ENCODE data around the gene MGME1.
"Not testable (repeated sequence)": the region's sequence is repeated elsewhere in the genome, so short reads cannot be mapped to it uniquely, and the experiment has no call there.

MGME1 gene

GRCh38 chr20:17960400-17960885 is 8.4 kb upstream of the MGME1 start:
- DNase-seq: not testable (repeated sequence)

GRCh38 chr20:17960927-17961586 is 7.8 kb upstream of the MGME1 start:
- DNase-seq: no peak

DNA sequence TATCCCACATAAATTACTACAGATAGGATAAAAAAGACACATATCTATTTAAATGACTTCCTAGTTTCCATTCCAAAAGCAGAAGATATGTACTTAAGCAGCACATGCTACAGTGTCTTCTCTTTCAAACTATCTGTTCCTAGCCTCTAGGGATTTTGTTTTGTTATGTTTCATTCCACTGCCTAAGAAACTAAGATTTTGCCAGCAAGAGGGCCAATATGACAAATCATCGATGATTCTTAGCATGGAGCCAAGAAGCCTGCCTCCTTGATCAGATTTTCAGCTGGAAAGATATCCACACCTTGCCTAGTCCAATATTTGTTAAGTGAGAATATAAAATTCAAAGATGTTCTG is 7.3 kb upstream of the MGME1 start:
- no peak for DNase-seq

GRCh38 chr20:17963114-17963897 is 5.5 kb upstream of the MGME1 start:
- no peak for DNase-seq

GRCh38 chr20:17964073-17964472 is 4.7 kb upstream of the MGME1 start:
- DNase-seq: no peak

DNA sequence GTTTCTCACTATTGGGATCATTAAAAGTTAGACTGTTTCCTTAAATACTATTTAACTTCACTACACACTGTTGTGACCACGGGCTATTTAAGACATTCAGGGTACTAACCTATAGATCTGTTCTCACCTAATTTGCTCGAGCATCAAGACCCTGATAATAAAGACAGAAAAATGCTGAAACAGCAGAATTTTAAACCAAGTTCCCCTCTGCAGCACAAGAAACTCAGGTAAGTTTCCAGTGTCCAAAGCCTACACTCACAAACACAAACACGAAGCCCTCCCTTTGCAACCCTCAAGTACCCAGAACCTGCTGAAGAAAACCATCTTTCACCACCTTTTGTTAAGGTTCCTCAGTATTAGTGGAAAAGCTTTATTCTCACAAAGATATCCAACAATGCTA is 4.2 kb upstream of the MGME1 start:
- no peak for DNase-seq

DNA sequence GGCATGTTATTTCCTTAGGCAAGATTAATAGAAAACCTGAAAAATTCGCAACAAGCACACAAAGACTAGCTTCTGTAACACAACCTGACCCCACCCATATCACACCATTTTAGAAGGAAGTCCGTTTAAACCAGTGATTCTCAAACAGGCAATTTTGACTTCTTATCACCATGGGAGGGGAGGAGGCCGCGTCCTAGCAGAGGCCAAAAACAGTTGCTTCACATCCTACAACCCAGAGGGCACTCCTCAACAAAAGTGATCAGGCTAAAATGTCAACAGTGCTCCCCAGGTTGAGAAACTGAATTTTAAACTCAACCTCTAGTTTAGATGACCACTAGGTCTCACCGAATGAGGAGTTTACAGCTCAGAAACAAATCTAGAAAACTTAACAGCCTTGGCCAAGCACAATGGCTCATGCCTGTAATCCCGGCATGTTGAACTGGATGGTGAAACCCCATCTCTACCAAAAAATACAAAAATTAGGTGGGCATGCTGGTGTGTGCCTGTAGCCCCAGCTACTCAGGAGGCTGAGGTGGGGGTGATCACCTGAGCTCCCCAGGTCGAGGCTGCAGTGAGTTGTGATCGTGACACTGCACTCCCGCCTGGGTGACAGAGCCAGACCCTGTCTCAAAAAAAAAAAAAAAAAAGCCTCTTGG is 3.6 kb upstream of the MGME1 start:
- DNase-seq: peak; percentile 36

- DNase-seq: peak; percentile 57
Observed at GRCh38 chr20:17966432-17967310, 2.1 kb upstream of the MGME1 start.

- DNase-seq: peak; percentile 43
Observed at GRCh38 chr20:17967521-17968365, 1.1 kb upstream of the MGME1 start.

DNA sequence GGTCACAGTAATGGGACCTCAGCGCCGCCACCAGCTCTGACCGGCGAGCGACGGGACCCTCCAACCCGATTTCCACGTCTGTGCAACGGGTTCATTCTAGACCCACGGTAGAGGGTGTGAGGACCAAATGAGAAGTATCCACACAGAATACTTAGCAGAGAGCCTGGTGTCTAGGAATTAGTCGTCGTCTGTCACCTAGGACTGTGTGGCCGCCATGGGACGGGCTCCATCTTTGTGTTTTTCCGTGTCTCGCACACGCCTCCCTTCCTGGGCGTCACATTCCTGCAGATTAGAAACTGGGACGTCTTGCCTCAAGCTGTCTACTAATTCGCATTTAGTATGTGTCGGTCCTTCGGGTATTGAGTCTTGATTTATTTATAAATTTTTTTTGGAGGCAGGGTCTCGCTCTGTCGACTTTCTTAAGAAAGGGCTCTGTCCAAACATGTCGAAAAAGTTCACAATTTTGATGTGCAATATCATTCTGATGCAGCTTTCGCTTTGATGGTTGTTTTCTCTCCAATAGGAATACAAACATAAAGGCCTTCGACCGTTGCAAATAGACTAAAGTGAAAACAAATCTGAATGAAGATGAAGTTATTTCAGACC is 563 bp downstream of the MGME1 start:
- DNase-seq: peak; percentile 36

- DNase-seq: peak; percentile 49
Observed at GRCh38 chr20:17969884-17970409, 1.1 kb downstream of the MGME1 start.

GRCh38 chr20:17971300-17972013 is 2.6 kb downstream of the MGME1 start:
- DNase-seq: no peak

DNA sequence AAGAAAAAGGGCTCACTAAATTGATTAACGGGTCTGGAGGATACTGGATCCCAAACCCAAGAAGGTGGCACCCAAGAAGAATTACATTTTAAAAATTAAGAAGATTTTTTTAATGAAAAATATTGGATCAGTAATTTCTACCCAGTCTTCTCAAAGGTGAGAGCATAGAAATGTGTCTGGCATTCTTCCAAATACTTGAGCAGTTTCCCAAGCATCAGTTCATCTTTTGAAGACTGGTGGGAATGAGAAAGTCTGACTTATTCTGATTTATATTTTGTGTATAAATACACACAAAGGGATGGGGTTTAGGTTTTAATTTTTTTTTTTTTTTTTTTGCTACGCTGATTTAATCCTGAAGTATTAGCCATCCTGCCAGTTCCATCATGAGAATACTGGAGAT is 3.3 kb downstream of the MGME1 start:
- DNase-seq: no peak

DNA sequence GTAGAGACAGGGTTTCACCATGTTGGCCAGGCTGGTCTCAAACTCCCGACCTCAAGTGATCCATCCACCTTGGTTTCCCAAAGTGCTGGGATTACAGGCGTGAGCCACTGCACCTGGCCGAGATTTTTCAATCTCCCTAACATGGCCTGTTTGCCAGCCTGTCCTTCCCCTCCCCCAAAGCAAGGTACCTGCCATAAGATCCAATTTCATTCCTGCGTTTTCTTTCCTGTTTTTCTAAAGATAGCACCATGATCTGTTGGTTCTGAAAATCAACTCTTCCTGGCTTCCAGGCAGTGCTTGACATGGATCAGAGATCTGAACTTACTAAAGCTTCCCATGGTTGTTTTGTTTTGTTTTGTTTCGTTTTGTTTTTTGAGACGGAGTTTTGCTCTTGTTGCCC is 7.5 kb downstream of the MGME1 start:
- no peak for DNase-seq

DNA sequence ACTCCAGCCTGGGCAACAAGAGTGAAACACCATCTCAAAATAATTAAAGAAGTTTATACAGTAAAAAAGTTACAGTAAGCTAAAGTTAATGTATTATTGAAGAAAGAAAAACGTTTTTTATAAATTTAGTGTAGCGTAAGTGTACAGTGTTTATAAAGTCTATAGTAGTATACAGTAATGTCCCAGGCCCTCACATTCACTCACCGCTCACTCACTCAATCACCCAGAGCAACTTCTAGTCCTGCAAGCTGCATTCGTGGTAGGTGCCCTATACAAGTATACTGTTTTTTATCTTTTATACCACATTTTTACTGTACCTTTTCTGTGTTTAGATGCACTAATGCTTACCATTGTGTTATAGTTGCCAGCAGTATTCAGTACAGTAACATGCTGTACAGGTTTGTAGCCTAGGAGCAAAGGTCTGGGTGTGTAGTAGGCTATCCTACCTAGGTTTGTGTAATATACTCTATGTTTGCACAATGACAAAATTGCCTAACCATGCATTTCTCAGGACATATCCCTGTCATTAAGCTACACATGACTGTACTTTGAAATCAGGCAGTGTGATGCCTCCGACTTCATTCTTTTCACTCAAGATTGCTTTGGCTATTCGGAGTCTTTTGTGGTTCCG is 16.7 kb downstream of the MGME1 start:
- DNase-seq: no peak

GRCh38 chr20:17987988-17988387 is 19.2 kb downstream of the MGME1 start:
- DNase-seq: peak; percentile 20

DNA sequence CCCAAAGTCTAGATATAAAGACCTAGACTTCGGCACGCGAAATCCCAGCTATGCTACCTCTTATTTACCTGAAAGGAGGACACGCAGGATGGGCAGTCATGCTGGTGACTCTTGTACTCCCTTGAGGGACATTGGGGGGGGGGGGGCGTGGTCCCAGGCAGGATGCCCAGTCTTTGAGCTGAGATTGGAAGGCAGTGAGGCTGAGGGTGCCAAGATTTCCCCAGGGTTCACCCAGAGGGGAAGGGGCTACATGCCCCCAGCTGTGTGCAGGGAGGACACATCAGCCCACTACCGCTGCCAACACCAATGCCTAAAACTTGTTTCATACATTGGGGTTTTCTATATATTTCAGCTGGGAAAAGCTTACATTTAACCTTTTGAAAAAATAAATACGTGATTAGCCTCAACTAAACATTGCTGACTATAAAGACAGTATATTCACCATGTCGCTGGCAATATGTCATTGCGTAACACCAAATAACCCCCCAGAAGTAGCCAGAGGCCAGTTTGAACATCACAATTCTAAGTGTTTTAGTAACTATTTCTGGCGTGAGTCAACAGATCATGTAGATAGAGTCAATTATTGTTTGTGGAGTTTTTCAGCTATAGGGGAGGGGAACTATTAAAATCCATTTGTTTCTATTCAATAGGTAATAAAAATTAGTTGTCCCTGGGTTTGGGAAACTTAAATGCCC is 21.6 kb downstream of the MGME1 start:
- no peak for DNase-seq

DNA sequence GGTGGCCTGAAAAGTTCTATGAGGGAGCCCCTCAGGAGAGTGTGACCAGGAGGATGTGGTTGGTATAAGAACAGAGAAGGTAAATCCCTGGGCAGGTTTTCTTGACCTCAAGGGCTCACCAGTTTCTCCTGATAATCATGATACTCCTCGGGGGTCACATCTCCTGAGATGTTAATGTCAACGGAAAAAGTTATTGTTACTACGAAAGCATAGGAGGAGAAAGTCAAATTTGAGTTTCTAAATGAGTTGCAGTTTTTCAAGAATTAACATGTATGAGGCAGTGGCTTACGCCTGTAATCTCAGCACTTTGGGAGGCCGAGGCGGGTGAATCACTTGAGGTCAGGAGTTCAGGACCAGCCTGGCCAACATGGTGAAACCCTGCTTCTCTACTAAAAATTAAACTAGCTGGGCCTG is 23.4 kb downstream of the MGME1 start:
- no peak for DNase-seq

- DNase-seq: no peak
Observed at GRCh38 chr20:17992847-17993513, 24.2 kb downstream of the MGME1 start.

Data from CD4-positive, alpha-beta T cell treated with Interleukin-12 subunit alpha and Interleukin-12 subunit beta, for 1 hour (primary cell).